ENCODE data around the gene GPRIN1. TPM values are rescaled to one million over a fixed set of nuclear protein-coding genes. Genes with fewer than 3 reads are reported as not detected.
A peak's percentile ranks its signal among the peaks of the same experiment; 100 is the strongest.

Gene GPRIN1
- total RNA-seq, 1 donor from 2014 or later = 4.5 TPM

GRCh38 chr5:176643491-176644219 lies 33.7 kb upstream of the GPRIN1 start:
- no peak for DNase-seq (ENCODE audit: low read depth in 2 of 2)

GRCh38 chr5:176642675-176643490 lies 32.9 kb upstream of the GPRIN1 start:
- DNase-seq (ENCODE audit: low read depth in 2 of 2) = no peak

- no peak for DNase-seq (ENCODE audit: low read depth in 2 of 2)
Observed at GRCh38 chr5:176640616-176641015, 30.7 kb upstream of the GPRIN1 start.

GRCh38 chr5:176639981-176640380 lies 30.0 kb upstream of the GPRIN1 start:
- DNase-seq (ENCODE audit: low read depth in 2 of 2) = no peak

GRCh38 chr5:176639208-176639607 lies 29.3 kb upstream of the GPRIN1 start:
- DNase-seq (ENCODE audit: low read depth in 2 of 2) = no peak

- no peak for DNase-seq (ENCODE audit: low read depth in 2 of 2)
Observed at GRCh38 chr5:176638437-176638836, 28.5 kb upstream of the GPRIN1 start.

GRCh38 chr5:176637556-176637955 lies 27.6 kb upstream of the GPRIN1 start:
- no peak for DNase-seq (ENCODE audit: low read depth in 2 of 2)

GRCh38 chr5:176636426-176636825 lies 26.5 kb upstream of the GPRIN1 start:
- no peak for DNase-seq (ENCODE audit: low read depth in 2 of 2)

GRCh38 chr5:176633598-176633997 lies 23.6 kb upstream of the GPRIN1 start:
- DNase-seq (ENCODE audit: low read depth in 2 of 2) = no peak

GRCh38 chr5:176632745-176633144 lies 22.8 kb upstream of the GPRIN1 start:
- DNase-seq (ENCODE audit: low read depth in 2 of 2) = no peak

- no peak for DNase-seq (ENCODE audit: low read depth in 2 of 2)
Observed at GRCh38 chr5:176631383-176632200, 21.6 kb upstream of the GPRIN1 start.

GRCh38 chr5:176630681-176631222 lies 20.8 kb upstream of the GPRIN1 start:
- DNase-seq (ENCODE audit: low read depth in 2 of 2) = no peak

GRCh38 chr5:176629853-176630680 lies 20.1 kb upstream of the GPRIN1 start, which contains the start of the genes EIF4E1B and SNCB:
Gene EIF4E1B (plus strand): TSS chr5:176630675. CDS start chr5:176642788, 12,113 bp downstream.
Gene SNCB (minus strand): TSS chr5:176630534. CDS start chr5:176629654, 880 bp downstream.
- DNase-seq (ENCODE audit: low read depth in 2 of 2) = peak in 1 of 2 donors; percentile 69

- DNase-seq (ENCODE audit: low read depth in 2 of 2) = no peak
Observed at GRCh38 chr5:176629317-176629852, 19.4 kb upstream of the GPRIN1 start.

GRCh38 chr5:176628406-176629228 lies 18.7 kb upstream of the GPRIN1 start:
- peak; percentile 57 to 69 for DNase-seq (ENCODE audit: low read depth in 2 of 2)

GRCh38 chr5:176627582-176627981 lies 17.6 kb upstream of the GPRIN1 start:
- no peak for DNase-seq (ENCODE audit: low read depth in 2 of 2)

GRCh38 chr5:176626876-176627236 lies 16.9 kb upstream of the GPRIN1 start:
- DNase-seq (ENCODE audit: low read depth in 2 of 2) = no peak

- no peak for DNase-seq (ENCODE audit: low read depth in 2 of 2)
Observed at GRCh38 chr5:176625966-176626875, 16.3 kb upstream of the GPRIN1 start.

All from dermis microvascular lymphatic vessel endothelial cell (primary cell).